ENCODE data around the gene KIRREL3. TPM values are rescaled to one million over a fixed set of nuclear protein-coding genes. Genes with fewer than 3 reads are reported as not detected.

The KIRREL3 gene
- polyA plus RNA-seq, 1 donor (not counting 4 experiments of a cell fraction or from before 2014, with no cell fraction given), result 0.04 TPM

- no peak for DNase-seq (ENCODE audit: low read depth, low spot score)
- TF ChIP-seq EZH2 (IDR thresholded peaks at IDR 0.05; ENCODE audit: low read length), result no peak
- TF ChIP-seq, protein P1, sequence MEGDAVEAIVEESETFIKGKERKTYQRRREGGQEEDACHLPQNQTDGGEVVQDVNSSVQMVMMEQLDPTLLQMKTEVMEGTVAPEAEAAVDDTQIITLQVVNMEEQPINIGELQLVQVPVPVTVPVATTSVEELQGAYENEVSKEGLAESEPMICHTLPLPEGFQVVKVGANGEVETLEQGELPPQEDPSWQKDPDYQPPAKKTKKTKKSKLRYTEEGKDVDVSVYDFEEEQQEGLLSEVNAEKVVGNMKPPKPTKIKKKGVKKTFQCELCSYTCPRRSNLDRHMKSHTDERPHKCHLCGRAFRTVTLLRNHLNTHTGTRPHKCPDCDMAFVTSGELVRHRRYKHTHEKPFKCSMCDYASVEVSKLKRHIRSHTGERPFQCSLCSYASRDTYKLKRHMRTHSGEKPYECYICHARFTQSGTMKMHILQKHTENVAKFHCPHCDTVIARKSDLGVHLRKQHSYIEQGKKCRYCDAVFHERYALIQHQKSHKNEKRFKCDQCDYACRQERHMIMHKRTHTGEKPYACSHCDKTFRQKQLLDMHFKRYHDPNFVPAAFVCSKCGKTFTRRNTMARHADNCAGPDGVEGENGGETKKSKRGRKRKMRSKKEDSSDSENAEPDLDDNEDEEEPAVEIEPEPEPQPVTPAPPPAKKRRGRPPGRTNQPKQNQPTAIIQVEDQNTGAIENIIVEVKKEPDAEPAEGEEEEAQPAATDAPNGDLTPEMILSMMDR (optimal IDR thresholded peaks at IDR 0.05 in 1 of 3, IDR thresholded peaks at IDR 0.05 in 1 of 3, conservative IDR thresholded peaks at IDR 0.05 in 1 of 3; ENCODE audit: extremely low read depth in 1 of 3, insufficient read depth in 2 of 3, low read length in 3 of 3), result no peak
- no peak overlapping the region for H2AFZ ChIP-seq (ENCODE audit: control insufficient read depth, low read length)
- no peak for FAIRE-seq
- H3K9me3 ChIP-seq (ENCODE audit: control insufficient read depth, low read depth, low read length), result no peaks in the 10 kb centered on the region
- no peak overlapping the region for H3K4me2 ChIP-seq (ENCODE audit: control insufficient read depth, extremely low read depth, insufficient read depth, low read depth, low read length)
- no peak overlapping the region for H3K27ac ChIP-seq (ENCODE audit: control insufficient read depth, insufficient read depth, low read length)
- H3K4me1 ChIP-seq (ENCODE audit: control insufficient read depth, extremely low read depth, insufficient read depth, low read length), result peaks cover 8% of the 10 kb centered on the region
- peaks cover 2% of the 10 kb centered on the region for H3K9me1 ChIP-seq (ENCODE audit: control insufficient read depth, extremely low read depth, insufficient read depth, low read length)
- H3K36me3 ChIP-seq (ENCODE audit: control insufficient read depth in 2 of 2, extremely low read depth in 1 of 2, insufficient read depth in 2 of 2, low read length in 2 of 2), result no peaks in the 10 kb centered on the region
- no peak overlapping the region for H3K9ac ChIP-seq (ENCODE audit: control insufficient read depth, extremely low read depth, insufficient read depth, low read length)
- H3K27me3 ChIP-seq (ENCODE audit: control insufficient read depth, extremely low read depth, insufficient read depth, low read length), result no peaks in the 10 kb centered on the region
- H4K20me1 ChIP-seq (ENCODE audit: control insufficient read depth, extremely low read depth, insufficient read depth, low read length), result no peaks in the 10 kb centered on the region
- no peaks in the 10 kb centered on the region for H3K79me2 ChIP-seq (ENCODE audit: control insufficient read depth, insufficient read depth, low read length)
- dilution Hi-C loops (cut with MboI; ENCODE audit: extremely low pct_ligation_motif_present, low sequenced_read_pairs), result no loop called here
- no peak overlapping the region for H3K4me3 ChIP-seq (ENCODE audit: control insufficient read depth in 2 of 3, extremely low read depth in 1 of 3, insufficient read depth in 2 of 3, low read depth in 1 of 3, low read length in 3 of 3)
These were observed 29.3 kb downstream of the KIRREL3 start for GRCh38 chr11:126971305-126971704.

GRCh38 chr11:126969865-126970479 is 30.6 kb downstream of the KIRREL3 start:
- Histone ChIP-seq H3K27me3 (ENCODE audit: control insufficient read depth, extremely low read depth, insufficient read depth, low read length) (no peaks in the 10 kb centered on the region), H3K4me2 (ENCODE audit: control insufficient read depth, extremely low read depth, insufficient read depth, low read depth, low read length) (peak overlapping the region; percentile 29), H3K79me2 (ENCODE audit: control insufficient read depth, insufficient read depth, low read length) (no peaks in the 10 kb centered on the region), H3K9ac (ENCODE audit: control insufficient read depth, extremely low read depth, insufficient read depth, low read length) (no peak overlapping the region), H3K4me3 (ENCODE audit: control insufficient read depth in 2 of 3, extremely low read depth in 1 of 3, insufficient read depth in 2 of 3, low read depth in 1 of 3, low read length in 3 of 3) (no peak overlapping the region), H4K20me1 (ENCODE audit: control insufficient read depth, extremely low read depth, insufficient read depth, low read length) (no peaks in the 10 kb centered on the region), H3K4me1 (ENCODE audit: control insufficient read depth, extremely low read depth, insufficient read depth, low read length) (peaks cover 8% of the 10 kb centered on the region), H3K9me3 (ENCODE audit: control insufficient read depth, low read depth, low read length) (no peaks in the 10 kb centered on the region), H3K27ac (ENCODE audit: control insufficient read depth, insufficient read depth, low read length) (peak overlapping the region; percentile 58), H2AFZ (ENCODE audit: control insufficient read depth, low read length) (no peak overlapping the region), H3K9me1 (ENCODE audit: control insufficient read depth, extremely low read depth, insufficient read depth, low read length) (peaks cover 2% of the 10 kb centered on the region), H3K36me3 (ENCODE audit: control insufficient read depth in 2 of 2, extremely low read depth in 1 of 2, insufficient read depth in 2 of 2, low read length in 2 of 2) (no peaks in the 10 kb centered on the region)
- dilution Hi-C loops (cut with MboI; ENCODE audit: extremely low pct_ligation_motif_present, low sequenced_read_pairs), result no loop called here
- DNase-seq (ENCODE audit: low read depth, low spot score) (no peak), FAIRE-seq (no peak)
- no peak for TF ChIP-seq EZH2 (IDR thresholded peaks at IDR 0.05; ENCODE audit: low read length)
- TF ChIP-seq, protein P1 (optimal IDR thresholded peaks at IDR 0.05 in 1 of 3, IDR thresholded peaks at IDR 0.05 in 1 of 3, conservative IDR thresholded peaks at IDR 0.05 in 1 of 3; ENCODE audit: extremely low read depth in 1 of 3, insufficient read depth in 2 of 3, low read length in 3 of 3), result peak; percentile 50 to 68 (median 58)
